ENCODE results near the gene RRAGD.

Gene RRAGD

DNA sequence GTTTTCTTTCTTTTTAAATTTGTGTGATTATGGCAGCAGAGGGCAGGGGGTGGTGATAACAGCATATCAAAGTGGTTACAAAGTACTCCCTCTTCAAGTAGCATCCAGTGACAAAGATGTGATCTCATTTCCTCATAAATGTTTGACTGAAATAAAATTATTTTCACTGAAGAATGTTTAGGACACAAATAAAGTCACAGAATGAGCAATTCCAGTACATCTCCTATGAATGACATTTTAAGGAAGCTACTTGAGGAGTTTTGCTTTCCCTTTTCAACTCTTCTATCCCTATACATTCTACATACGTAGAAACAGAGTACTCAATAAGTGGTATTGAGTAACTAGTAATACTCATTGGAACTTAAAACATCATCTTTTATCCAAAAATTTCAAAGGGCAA, 83.1 kb downstream of the RRAGD start:
- DNase-seq: no peak

- no peak for DNase-seq
Measured at GRCh38 chr6:89324304-89324703, 87.8 kb downstream of the RRAGD start.

GRCh38 chr6:89323511-89323971, 88.5 kb downstream of the RRAGD start:
- no peak for DNase-seq

GRCh38 chr6:89321131-89321970, 90.7 kb downstream of the RRAGD start:
- DNase-seq: no peak

- DNase-seq: no peak
Measured at GRCh38 chr6:89320012-89320559, 92.0 kb downstream of the RRAGD start.

DNA sequence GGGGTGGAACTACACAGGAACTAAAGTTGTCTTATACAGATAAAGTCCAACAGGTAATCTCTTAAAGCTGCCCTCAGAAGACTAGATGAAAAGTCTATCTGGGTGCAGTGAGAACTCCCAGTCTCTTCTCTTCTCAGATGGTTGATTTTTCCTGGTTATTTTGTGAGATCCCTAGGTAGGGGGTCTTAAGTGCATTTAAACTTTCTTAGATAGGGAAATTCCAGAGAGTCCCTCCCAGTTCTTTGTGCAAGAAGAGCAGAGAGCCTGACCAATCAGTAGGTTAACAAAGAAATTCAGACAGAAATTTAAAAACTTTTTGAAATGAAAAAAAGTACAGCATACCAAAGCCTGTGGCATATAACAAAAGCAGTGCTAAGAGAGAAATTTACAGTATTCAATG, 95.0 kb downstream of the RRAGD start:
- no peak for DNase-seq

DNA sequence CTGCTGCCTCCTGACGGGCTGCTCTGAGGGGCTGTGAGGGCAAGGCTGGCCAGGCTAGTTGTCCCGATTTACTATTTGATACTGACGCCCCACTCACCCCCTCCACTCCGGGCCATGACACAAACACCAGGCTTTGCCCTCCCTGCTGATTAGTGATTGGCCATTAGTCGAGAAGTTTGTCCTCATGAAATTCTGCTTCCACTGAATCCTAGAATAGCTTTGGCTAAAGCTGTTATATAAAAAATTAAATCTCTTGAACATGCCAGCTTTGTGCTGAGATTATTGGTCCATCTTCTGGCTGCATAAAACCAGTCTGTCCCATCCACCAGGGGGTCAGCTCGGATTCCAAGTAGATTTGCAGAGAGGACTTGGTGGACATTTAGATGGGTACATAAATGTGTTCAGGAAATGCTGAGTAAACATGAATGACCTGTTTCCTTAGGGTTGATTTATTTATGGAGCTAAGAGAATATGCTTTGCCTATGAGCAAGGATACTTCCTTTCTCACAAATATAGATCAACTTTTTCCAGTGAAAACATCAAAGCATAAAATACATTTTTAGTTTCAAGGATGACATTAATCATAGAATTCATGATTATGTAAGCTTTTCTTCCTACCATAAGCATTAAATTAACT, 96.7 kb downstream of the RRAGD start, which contains the start of gene GABRR2:
Gene GABRR2, minus strand, starts transcription at position 51 of the 637 bp plus-strand sequence. CDS start 134 bp downstream, outside the sequence.
- no peak for DNase-seq

DNA sequence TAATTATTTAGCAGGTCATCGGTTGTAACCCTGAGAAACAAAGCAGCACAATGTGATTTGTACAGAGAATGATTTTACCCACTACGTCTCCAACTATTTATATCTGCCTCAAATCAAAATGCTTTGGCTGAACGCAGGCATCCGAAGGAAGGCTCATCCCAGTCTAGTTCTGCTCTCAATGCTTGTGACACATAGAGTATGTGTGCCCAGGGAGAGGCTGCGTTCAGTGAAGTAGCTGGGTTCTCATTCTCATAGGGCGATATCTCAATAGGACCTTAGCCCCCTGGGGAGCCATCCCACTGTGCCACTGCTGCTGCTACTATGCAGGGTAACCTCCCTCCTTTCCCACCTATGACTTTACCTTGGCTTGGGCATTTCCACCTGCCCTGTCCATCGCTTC, 97.4 kb downstream of the RRAGD start:
- no peak for DNase-seq

Data from activated CD4-positive, alpha-beta T cell treated with anti-CD3 and anti-CD28 coated beads, Interleukin-2, Interleukin-6, amounts not matched to agents 100 ng/mL and 50 ng/mL, durations not matched to agents 16 hours and 8 hours (primary cell).